IgD-negative memory B cell (primary cell): ENCODE data around the gene PLA2G6. TPM values are rescaled to one million over a fixed set of nuclear protein-coding genes. Genes with fewer than 3 reads are reported as not detected.

ENCODE experiments used
- H3K27ac Mint-ChIP-seq, 3 donors: one replicate each; pipeline ENCODE4 v1.8.0; 2020 to 2022; ENCODE audit warnings: mild to moderate bottlenecking in 3 of 3, mixed read lengths in 3 of 3, moderate library complexity in 1 of 3
- H3K27me3 Mint-ChIP-seq: one replicate; pipeline ENCODE4 v1.8.0; 2021; ENCODE audit warnings: mixed read lengths
- H3K36me3 Mint-ChIP-seq: one replicate; pipeline ENCODE4 v1.8.0; 2020; ENCODE audit warnings: mild to moderate bottlenecking, mixed read lengths
- H3K4me1 Mint-ChIP-seq, 3 donors: one replicate each; pipeline ENCODE4 v1.8.0; 2020 to 2022; ENCODE audit warnings: mixed read lengths in 3 of 3, mild to moderate bottlenecking in 1 of 3
- H3K4me3 Mint-ChIP-seq, 4 donors: one replicate each; pipeline ENCODE4 v1.8.0; 2020 to 2022; ENCODE audit warnings: mild to moderate bottlenecking in 4 of 4, mixed read lengths in 4 of 4, moderate library complexity in 3 of 4
- H3K9me3 Mint-ChIP-seq, 3 donors: one replicate each; pipeline ENCODE4 v1.8.0; 2020 to 2021; ENCODE audit warnings: mixed read lengths in 3 of 3, mild to moderate bottlenecking in 1 of 3
- polyA plus RNA-seq: library from polyadenylated mRNA; unstranded; fragments of 300-500 nt; fragmentation: Illumina TruSeq; gene quantifications from one replicate; pipeline ENCODE4 v1.2.3, GENCODE V29; 2021

Gene PLA2G6
- polyA plus RNA-seq, 1 donor from 2014 or later: 3.0 TPM

- Mint-ChIP-seq H3K27me3 (peaks cover 22% of the 10 kb centered on the region), H3K27ac (no peak overlapping the region), H3K4me3 (no peak overlapping the region), H3K36me3 (peaks cover 8% of the 10 kb centered on the region), H3K4me1 (no peaks in the 10 kb centered on the region), H3K9me3 (no peaks in the 10 kb centered on the region)
These were observed 92.2 kb downstream of the PLA2G6 start for GRCh38 chr22:38089474-38089851.

- H3K4me1 Mint-ChIP-seq: no peaks in the 10 kb centered on the region
- no peaks in the 10 kb centered on the region for H3K9me3 Mint-ChIP-seq
- H3K36me3 Mint-ChIP-seq: peaks cover 6% of the 10 kb centered on the region
- H3K27me3 Mint-ChIP-seq: peaks cover 22% of the 10 kb centered on the region
- H3K27ac Mint-ChIP-seq: no peak overlapping the region
- no peak overlapping the region for H3K4me3 Mint-ChIP-seq
These were observed 92.8 kb downstream of the PLA2G6 start for GRCh38 chr22:38088629-38089473.

- peak overlapping the region in 1 of 3 donors; percentile 71 for H3K27ac Mint-ChIP-seq
These were observed 93.8 kb downstream of the PLA2G6 start for GRCh38 chr22:38087855-38088254.

GRCh38 chr22:38086942-38087341, 94.7 kb downstream of the PLA2G6 start:
- Mint-ChIP-seq H3K9me3 (no peaks in the 10 kb centered on the region), H3K36me3 (peaks cover 3% of the 10 kb centered on the region), H3K4me1 (no peaks in the 10 kb centered on the region), H3K27ac (no peak overlapping the region), H3K27me3 (peaks cover 26% of the 10 kb centered on the region), H3K4me3 (no peak overlapping the region)

More at GRCh38 chr22:38087855-38088254, 93.8 kb downstream of the PLA2G6 start:
- no peak overlapping the region for H3K4me3 Mint-ChIP-seq
- H3K36me3 Mint-ChIP-seq: peaks cover 5% of the 10 kb centered on the region
- H3K4me1 Mint-ChIP-seq: no peaks in the 10 kb centered on the region
- H3K27me3 Mint-ChIP-seq: peaks cover 25% of the 10 kb centered on the region
- no peaks in the 10 kb centered on the region for H3K9me3 Mint-ChIP-seq

- H3K4me1 Mint-ChIP-seq: no peaks in the 10 kb centered on the region
- peaks cover 2% of the 10 kb centered on the region for H3K36me3 Mint-ChIP-seq
- H3K4me3 Mint-ChIP-seq: no peak overlapping the region
- H3K9me3 Mint-ChIP-seq: no peaks in the 10 kb centered on the region
- H3K27ac Mint-ChIP-seq: no peak overlapping the region
- H3K27me3 Mint-ChIP-seq: peaks cover 26% of the 10 kb centered on the region
These were observed 95.4 kb downstream of the PLA2G6 start for GRCh38 chr22:38086001-38086845.

GRCh38 chr22:38085501-38085900, 96.1 kb downstream of the PLA2G6 start:
- Mint-ChIP-seq H3K36me3 (peaks cover 2% of the 10 kb centered on the region), H3K27me3 (peaks cover 24% of the 10 kb centered on the region), H3K4me3 (no peak overlapping the region), H3K27ac (no peak overlapping the region), H3K9me3 (no peaks in the 10 kb centered on the region), H3K4me1 (no peaks in the 10 kb centered on the region)

- Mint-ChIP-seq H3K4me3 (no peak overlapping the region), H3K27me3 (peaks cover 25% of the 10 kb centered on the region), H3K36me3 (peaks cover 2% of the 10 kb centered on the region), H3K4me1 (no peaks in the 10 kb centered on the region), H3K27ac (no peak overlapping the region), H3K9me3 (no peaks in the 10 kb centered on the region)
These were observed 96.6 kb downstream of the PLA2G6 start for GRCh38 chr22:38085056-38085455.

- Mint-ChIP-seq H3K36me3 (no peaks in the 10 kb centered on the region), H3K4me1 (no peaks in the 10 kb centered on the region), H3K4me3 (peak within 1 kb of the TSS in 1 of 4 donors; percentile 17), H3K9me3 (no peaks in the 10 kb centered on the region), H3K27ac (peak within 1 kb of the TSS in 1 of 3 donors; percentile 50), H3K27me3 (peaks cover 22% of the 10 kb centered on the region)
These were observed 97.5 kb downstream of the PLA2G6 start, which contains the start of gene SLC16A8 for GRCh38 chr22:38083931-38084631. SLC16A8 (minus strand) TSS chr22:38084184; CDS start chr22:38082873, 1,311 bp downstream.

GRCh38 chr22:38082986-38083710, 98.5 kb downstream of the PLA2G6 start:
- Mint-ChIP-seq H3K4me1 (no peaks in the 10 kb centered on the region), H3K4me3 (peak overlapping the region in 2 of 4 donors; percentile 4 to 17)

GRCh38 chr22:38081941-38082828, 99.4 kb downstream of the PLA2G6 start:
- Mint-ChIP-seq H3K27me3 (peaks cover 11% of the 10 kb centered on the region), H3K27ac (no peak overlapping the region), H3K4me1 (no peaks in the 10 kb centered on the region), H3K4me3 (peak overlapping the region in 3 of 4 donors; percentile 3 to 49 (median 28)), H3K36me3 (no peaks in the 10 kb centered on the region), H3K9me3 (no peaks in the 10 kb centered on the region)

More at GRCh38 chr22:38082986-38083710, 98.5 kb downstream of the PLA2G6 start:
- Mint-ChIP-seq H3K27me3 (peaks cover 21% of the 10 kb centered on the region), H3K27ac (peak overlapping the region in 1 of 3 donors; percentile 50), H3K36me3 (no peaks in the 10 kb centered on the region), H3K9me3 (no peaks in the 10 kb centered on the region)

- H3K36me3 Mint-ChIP-seq: no peaks in the 10 kb centered on the region
- peaks cover 10% of the 10 kb centered on the region for H3K27me3 Mint-ChIP-seq
- peak overlapping the region in 1 of 4 donors; percentile 49 for H3K4me3 Mint-ChIP-seq
- no peak overlapping the region for H3K27ac Mint-ChIP-seq
- H3K4me1 Mint-ChIP-seq: no peaks in the 10 kb centered on the region
- no peaks in the 10 kb centered on the region for H3K9me3 Mint-ChIP-seq
These were observed 100.0 kb downstream of the PLA2G6 start for GRCh38 chr22:38081636-38081940.

- Mint-ChIP-seq H3K4me1 (no peaks in the 10 kb centered on the region), H3K9me3 (no peaks in the 10 kb centered on the region), H3K4me3 (no peak overlapping the region), H3K27me3 (peaks cover 10% of the 10 kb centered on the region), H3K36me3 (no peaks in the 10 kb centered on the region), H3K27ac (no peak overlapping the region)
These were observed 100.6 kb downstream of the PLA2G6 start for GRCh38 chr22:38080850-38081635.

GRCh38 chr22:38080474-38080849, 101.2 kb downstream of the PLA2G6 start:
- no peaks in the 10 kb centered on the region for H3K36me3 Mint-ChIP-seq
- no peaks in the 10 kb centered on the region for H3K9me3 Mint-ChIP-seq
- H3K4me1 Mint-ChIP-seq: no peaks in the 10 kb centered on the region
- H3K27ac Mint-ChIP-seq: no peak overlapping the region
- H3K4me3 Mint-ChIP-seq: no peak overlapping the region
- H3K27me3 Mint-ChIP-seq: peaks cover 10% of the 10 kb centered on the region
